Small intestine (tissue), 7 donors: ENCODE measurements around the gene NEK6. TPM values are rescaled to one million over a fixed set of nuclear protein-coding genes. Genes with fewer than 3 reads are reported as not detected.

Source experiments
- DNase-seq, 2 donors: peaks; one replicate each; pipeline versions ENCODE4 v3.0.0 to v3.0.0-alpha.2; 2013
- FAIRE-seq: peaks from 2 replicates; lab custom pipeline; 2012; peaks lifted over from hg19 to GRCh38; lab: Jason Lieb, UNC
- H3K27ac ChIP-seq, 3 donors: one replicate each; pipeline ENCODE4 v1.5.1; 2013; ENCODE audit warnings: low read length in 2 of 3, mild to moderate bottlenecking in 2 of 3, control low read depth in 1 of 3, inconsistent platforms in 1 of 3, low read depth in 1 of 3, moderate library complexity in 1 of 3
- H3K27me3 ChIP-seq, 3 donors: one replicate each; pipeline ENCODE4 v1.6.1; 2013; ENCODE audit warnings: low read length in 3 of 3, inconsistent platforms in 1 of 3; ENCODE audit not compliant: control insufficient read depth in 3 of 3, insufficient read depth in 3 of 3
- H3K36me3 ChIP-seq, 3 donors: one replicate each; pipeline ENCODE4 v1.6.1; 2013; ENCODE audit warnings: low read length in 3 of 3, inconsistent platforms in 1 of 3, low read depth in 1 of 3, mild to moderate bottlenecking in 1 of 3, moderate library complexity in 1 of 3; ENCODE audit not compliant: control insufficient read depth in 3 of 3, insufficient read depth in 2 of 3
- H3K4me1 ChIP-seq, 3 donors: one replicate each; pipeline ENCODE4 v1.6.1; 2013; ENCODE audit warnings: low read length in 2 of 3, inconsistent platforms in 1 of 3, low read depth in 1 of 3, mild to moderate bottlenecking in 1 of 3, moderate library complexity in 1 of 3; ENCODE audit not compliant: control insufficient read depth in 3 of 3, insufficient read depth in 2 of 3
- H3K4me3 ChIP-seq, 3 donors: one replicate each; pipeline ENCODE4 v1.5.1; 2013; ENCODE audit warnings: low read length in 3 of 3, control low read depth in 1 of 3, inconsistent platforms in 1 of 3, low read depth in 1 of 3, mild to moderate bottlenecking in 1 of 3, moderate library complexity in 1 of 3
- H3K9me3 ChIP-seq, 2 donors: one replicate each; pipeline ENCODE4 v1.6.1; 2013; ENCODE audit warnings: low read depth in 1 of 2, low read length in 1 of 2; ENCODE audit not compliant: control insufficient read depth in 2 of 2, insufficient read depth in 1 of 2
- WGBS, 3 donors: extraction: QIAGEN DNeasy Blood & Tissue Kit; methylation state at CpG; one replicate each; pipeline ENCODE4 v1.1.7; 2013; 5-methylcytosine and 5-hydroxymethylcytosine counted together
- polyA plus RNA-seq, 4 donors: library from polyadenylated mRNA; stranded (reverse) in 3 of 4; unstranded in 1 of 4; fragments of 200-250 nt in 3 of 4; fragments of 120-200 nt in 1 of 4; gene quantifications; one replicate each; pipeline versions ENCODE4 v1.2.1 to v1.2.3, GENCODE V29; 2013
- donor health status: healthy with polysubstance abuse.
- donor health status: control.
- donor health status: control.
- donor health status: Bipolar disorder and iron deficiency.
- donor health status: healthy.

Gene NEK6
- polyA plus RNA-seq, 4 donors, result 9.7 to 31.2 (median 23.6) TPM

GRCh38 chr9:124296796-124297550 lies 39.2 kb downstream of the NEK6 start:
- 80 to 87% (median 84%) methylated on average over 14 of the region's 14 CpGs for WGBS, 3 donors
- H3K4me3 ChIP-seq, result no peak overlapping the region
- DNase-seq (no peak), FAIRE-seq (no peak)
- H3K36me3 ChIP-seq, result peaks cover 0 to 61% (median 0%) of the 10 kb centered on the region in 3 donors
- H3K9me3 ChIP-seq, result no peaks in the 10 kb centered on the region
- H3K27me3 ChIP-seq, result no peaks in the 10 kb centered on the region
- no peak overlapping the region for H3K27ac ChIP-seq
- no peaks in the 10 kb centered on the region for H3K4me1 ChIP-seq

- FAIRE-seq, result no peak
- no peak for DNase-seq
- no peaks in the 10 kb centered on the region for H3K4me1 ChIP-seq
- H3K36me3 ChIP-seq, result peaks cover 0 to 61% (median under 1%) of the 10 kb centered on the region in 3 donors
- 38 to 49% (median 42%) methylated on average over 9 of the region's 9 CpGs for WGBS, 3 donors
- H3K4me3 ChIP-seq, result no peak overlapping the region
- no peaks in the 10 kb centered on the region for H3K27me3 ChIP-seq
- H3K9me3 ChIP-seq, result no peaks in the 10 kb centered on the region
- H3K27ac ChIP-seq, result no peak overlapping the region
Observed at GRCh38 chr9:124297551-124297901, 39.8 kb downstream of the NEK6 start.

GRCh38 chr9:124297915-124298645 lies 40.3 kb downstream of the NEK6 start:
- H3K9me3 ChIP-seq, result no peaks in the 10 kb centered on the region
- peaks cover 0 to 61% (median 3%) of the 10 kb centered on the region in 3 donors for H3K36me3 ChIP-seq
- FAIRE-seq (no peak), DNase-seq (no peak)
- 87% methylated on average over 14 of the region's 14 CpGs for WGBS, 3 donors
- H3K4me3 ChIP-seq, result no peak overlapping the region
- no peak overlapping the region for H3K27ac ChIP-seq
- H3K27me3 ChIP-seq, result no peaks in the 10 kb centered on the region
- H3K4me1 ChIP-seq, result no peaks in the 10 kb centered on the region

GRCh38 chr9:124298646-124299235 lies 41.0 kb downstream of the NEK6 start:
- DNase-seq, result no peak
- Histone ChIP-seq H3K9me3 (no peaks in the 10 kb centered on the region), H3K4me1 (no peaks in the 10 kb centered on the region), H3K27me3 (no peaks in the 10 kb centered on the region), H3K4me3 (no peak overlapping the region), H3K36me3 (peaks cover 0 to 62% (median 3%) of the 10 kb centered on the region in 3 donors), H3K27ac (no peak overlapping the region)
- WGBS, 3 donors, result 80 to 89% (median 85%) methylated on average over 12 of the region's 12 CpGs
- no peak for FAIRE-seq

- FAIRE-seq, result no peak
- 76 to 80% (median 78%) methylated on average over 8 of the region's 8 CpGs for WGBS, 3 donors
- Histone ChIP-seq H3K36me3 (peaks cover 0 to 61% (median 3%) of the 10 kb centered on the region in 3 donors), H3K27ac (no peak overlapping the region), H3K4me3 (no peak overlapping the region), H3K9me3 (no peaks in the 10 kb centered on the region), H3K4me1 (no peaks in the 10 kb centered on the region), H3K27me3 (no peaks in the 10 kb centered on the region)
- DNase-seq, result no peak
Observed at GRCh38 chr9:124299515-124300090, 41.9 kb downstream of the NEK6 start.

- WGBS, 3 donors, result 61 to 77% (median 75%) methylated on average over 11 of the region's 11 CpGs
- H3K36me3 ChIP-seq, result peaks cover 0 to 63% (median 3%) of the 10 kb centered on the region in 3 donors
- no peaks in the 10 kb centered on the region for H3K4me1 ChIP-seq
- DNase-seq (no peak), FAIRE-seq (no peak)
- no peak overlapping the region for H3K4me3 ChIP-seq
- no peaks in the 10 kb centered on the region for H3K27me3 ChIP-seq
- H3K9me3 ChIP-seq, result no peaks in the 10 kb centered on the region
- no peak overlapping the region for H3K27ac ChIP-seq
Observed at GRCh38 chr9:124300312-124300711, 42.6 kb downstream of the NEK6 start.

- H3K36me3 ChIP-seq, result peaks cover 1 to 65% (median 3%) of the 10 kb centered on the region in 3 donors
- 88 to 94% (median 92%) methylated on average over 4 of the region's 4 CpGs for WGBS, 3 donors
- H3K4me3 ChIP-seq, result no peak overlapping the region
- no peaks in the 10 kb centered on the region for H3K27me3 ChIP-seq
- H3K4me1 ChIP-seq, result no peaks in the 10 kb centered on the region
- no peak for FAIRE-seq
- no peaks in the 10 kb centered on the region for H3K9me3 ChIP-seq
- no peak overlapping the region for H3K27ac ChIP-seq
- DNase-seq, result no peak
Observed at GRCh38 chr9:124302921-124303320, 45.2 kb downstream of the NEK6 start.

- peaks cover 3 to 70% (median 3%) of the 10 kb centered on the region in 3 donors for H3K36me3 ChIP-seq
Observed at GRCh38 chr9:124303762-124304161, 46.0 kb downstream of the NEK6 start.

More at GRCh38 chr9:124303762-124304161, 46.0 kb downstream of the NEK6 start:
- H3K4me3 ChIP-seq, result no peak overlapping the region
- H3K9me3 ChIP-seq, result no peaks in the 10 kb centered on the region
- no peak for FAIRE-seq
- no peaks in the 10 kb centered on the region for H3K4me1 ChIP-seq
- H3K27ac ChIP-seq, result no peak overlapping the region
- no peaks in the 10 kb centered on the region for H3K27me3 ChIP-seq
- WGBS, 3 donors, result 87 to 93% (median 91%) methylated on average over 14 of the region's 14 CpGs
- no peak for DNase-seq
